Muscle of leg (tissue), 11 donors: ENCODE data around the gene EXOSC2. TPM values are rescaled to one million over a fixed set of nuclear protein-coding genes. Genes with fewer than 3 reads are reported as not detected.
"Not testable (repeated sequence)": the region's sequence is repeated elsewhere in the genome, so short reads cannot be mapped to it uniquely, and the experiment has no call there.

Experiments used
- DNase-seq: peaks from one replicate; pipeline ENCODE4 v3.0.0; 2013
- H3K27ac ChIP-seq: one replicate; pipeline ENCODE4 v1.5.1; 2013; ENCODE audit warnings: mild to moderate bottlenecking, low read length, control low read depth
- H3K27me3 ChIP-seq: one replicate; pipeline ENCODE4 v1.6.1; 2013; ENCODE audit warnings: low read length; ENCODE audit not compliant: control insufficient read depth, insufficient read depth
- H3K36me3 ChIP-seq: one replicate; pipeline ENCODE4 v1.6.1; 2013; ENCODE audit warnings: low read length; ENCODE audit not compliant: control insufficient read depth, insufficient read depth
- H3K4me1 ChIP-seq: one replicate; pipeline ENCODE4 v1.6.1; 2013; ENCODE audit warnings: low read length; ENCODE audit not compliant: control insufficient read depth, insufficient read depth
- H3K4me3 ChIP-seq: one replicate; pipeline ENCODE4 v1.5.1; 2013; ENCODE audit warnings: low read length, control low read depth
- H3K9me3 ChIP-seq: replicated peaks from 2 replicates; pipeline ENCODE4 v1.6.1; 2013; ENCODE audit warnings: low read depth, low read length; ENCODE audit not compliant: control insufficient read depth
- WGBS: methylation state at CpG from one replicate; pipeline ENCODE4 v1.1.5; 2013; ENCODE audit warnings: missing lambda C conversion rate; ENCODE audit not compliant: insufficient coverage; 5-methylcytosine and 5-hydroxymethylcytosine counted together
- polyA plus RNA-seq, 8 donors: library from polyadenylated mRNA; unstranded; fragments of 120-200 nt; gene quantifications; one replicate each; pipeline versions ENCODE4 v1.2.1 to v1.2.3, GENCODE V29; 2013; ENCODE audit warnings: inconsistent platforms in 1 of 8, low replicate concordance in 1 of 8; ENCODE audit not compliant: insufficient read length in 8 of 8, insufficient read depth in 1 of 8
- total RNA-seq: library from RNA; stranded (reverse); fragments of 120-200 nt; gene quantifications from one replicate; pipeline ENCODE4 v1.2.4, GENCODE V29; 2013

The EXOSC2 gene
- total and polyA plus RNA-seq, 9 donors, result 22.9 to 30.3 (median 25.6) TPM

- peaks cover 12% of the 10 kb centered on the region for H3K4me1 ChIP-seq
- no peaks in the 10 kb centered on the region for H3K36me3 ChIP-seq
- no peak for DNase-seq
- H3K27ac ChIP-seq, result no peak overlapping the region
- WGBS, result under 1% methylated on average over 38 of the region's 45 CpGs
- peaks cover 4% of the 10 kb centered on the region for H3K9me3 ChIP-seq
- H3K27me3 ChIP-seq, result peaks cover 52% of the 10 kb centered on the region
- H3K4me3 ChIP-seq, result peak overlapping the region; percentile 34
Observed at GRCh38 chr9:130681769-130682420, 11.7 kb upstream of the EXOSC2 start.

- peaks cover 4% of the 10 kb centered on the region for H3K9me3 ChIP-seq
- H3K4me1 ChIP-seq, result peaks cover 12% of the 10 kb centered on the region
- H3K36me3 ChIP-seq, result no peaks in the 10 kb centered on the region
- peak; percentile 68 for DNase-seq
- peak overlapping the region; percentile 34 for H3K4me3 ChIP-seq
- 9% methylated on average over 9 of the region's 22 CpGs for WGBS
- H3K27ac ChIP-seq, result no peak overlapping the region
- H3K27me3 ChIP-seq, result peaks cover 46% of the 10 kb centered on the region
Observed at GRCh38 chr9:130682421-130683121, 11.0 kb upstream of the EXOSC2 start.

GRCh38 chr9:130685104-130685503 lies 8.5 kb upstream of the EXOSC2 start:
- Histone ChIP-seq H3K9me3 (peaks cover 4% of the 10 kb centered on the region), H3K27ac (no peak overlapping the region)

GRCh38 chr9:130685945-130686344 lies 7.6 kb upstream of the EXOSC2 start:
- H3K9me3 ChIP-seq, H3K36me3 ChIP-seq, H3K4me3 ChIP-seq, DNase-seq, H3K4me1 ChIP-seq, H3K27ac ChIP-seq: not testable (repeated sequence)
- H3K27me3 ChIP-seq, result peaks cover 23% of the 10 kb centered on the region
- WGBS, result no CpG with 5 or more reads among the region's 11 CpGs

More at GRCh38 chr9:130685104-130685503, 8.5 kb upstream of the EXOSC2 start:
- H3K36me3 ChIP-seq, result no peaks in the 10 kb centered on the region
- H3K4me3 ChIP-seq, result no peak overlapping the region
- no peak for DNase-seq
- H3K27me3 ChIP-seq, result peaks cover 29% of the 10 kb centered on the region
- H3K4me1 ChIP-seq, result peaks cover 12% of the 10 kb centered on the region

DNA sequence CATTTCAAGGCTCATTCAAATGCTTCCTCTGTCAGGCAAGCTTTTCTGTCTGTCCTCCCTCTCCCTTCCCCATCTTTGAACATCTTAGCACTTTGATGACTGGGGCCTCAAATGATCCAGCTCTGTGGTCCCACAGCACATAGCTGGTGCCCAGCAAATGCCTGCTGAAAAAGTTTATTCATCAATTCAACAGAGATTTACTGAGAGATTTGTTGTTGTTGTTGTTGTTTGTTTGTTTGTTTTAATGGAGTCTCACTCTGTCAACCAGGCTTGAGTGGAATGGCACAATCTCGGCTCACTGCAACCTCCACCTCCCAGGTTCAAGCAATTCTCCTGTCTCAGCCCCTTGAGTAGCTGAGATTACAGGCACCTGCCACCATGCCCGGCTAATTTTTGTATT lies 6.0 kb upstream of the EXOSC2 start:
- Histone ChIP-seq H3K9me3 (peaks cover 4% of the 10 kb centered on the region), H3K4me1 (peaks cover 6% of the 10 kb centered on the region), H3K27me3 (peaks cover 11% of the 10 kb centered on the region), H3K4me3 (no peak overlapping the region), H3K36me3 (no peaks in the 10 kb centered on the region), H3K27ac (no peak overlapping the region)
- WGBS, result no CpG with 5 or more reads among the region's 2 CpGs
- no peak for DNase-seq

DNA sequence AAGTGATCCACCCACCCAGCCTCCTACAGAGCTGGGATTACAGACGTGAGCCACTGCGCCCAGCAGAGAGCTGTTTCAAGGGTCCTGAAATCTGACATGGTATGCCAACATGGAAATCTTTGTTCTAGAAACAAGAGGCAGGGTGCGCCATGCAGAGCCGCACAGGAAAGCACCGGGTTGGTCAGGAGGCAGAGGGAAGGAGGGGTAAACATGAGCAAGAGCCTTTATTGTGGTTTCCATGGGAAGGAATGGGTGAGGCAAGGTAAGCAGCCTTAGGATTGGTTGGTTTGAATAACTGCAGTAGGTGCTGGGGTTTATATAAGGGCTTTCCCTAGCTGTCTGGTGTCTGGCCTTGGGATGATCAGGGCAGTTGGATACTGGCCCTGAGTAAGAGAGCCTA lies 5.5 kb upstream of the EXOSC2 start:
- Histone ChIP-seq H3K27ac (no peak overlapping the region), H3K9me3 (peaks cover 4% of the 10 kb centered on the region), H3K4me1 (peaks cover 6% of the 10 kb centered on the region), H3K36me3 (no peaks in the 10 kb centered on the region), H3K4me3 (no peak overlapping the region), H3K27me3 (peaks cover 11% of the 10 kb centered on the region)
- DNase-seq, result no peak
- WGBS, result 74% methylated on average over 5 of the region's 5 CpGs

- H3K4me3 ChIP-seq, result no peak overlapping the region
- H3K36me3 ChIP-seq, result no peaks in the 10 kb centered on the region
- H3K4me1 ChIP-seq, result peaks cover 12% of the 10 kb centered on the region
- H3K27ac ChIP-seq, result no peak overlapping the region
- H3K27me3 ChIP-seq, result peaks cover 8% of the 10 kb centered on the region
- no CpG with 5 or more reads among the region's 1 CpG for WGBS
- peaks cover 4% of the 10 kb centered on the region for H3K9me3 ChIP-seq
- DNase-seq, result no peak
Observed at GRCh38 chr9:130689572-130689936, 4.0 kb upstream of the EXOSC2 start.

DNA sequence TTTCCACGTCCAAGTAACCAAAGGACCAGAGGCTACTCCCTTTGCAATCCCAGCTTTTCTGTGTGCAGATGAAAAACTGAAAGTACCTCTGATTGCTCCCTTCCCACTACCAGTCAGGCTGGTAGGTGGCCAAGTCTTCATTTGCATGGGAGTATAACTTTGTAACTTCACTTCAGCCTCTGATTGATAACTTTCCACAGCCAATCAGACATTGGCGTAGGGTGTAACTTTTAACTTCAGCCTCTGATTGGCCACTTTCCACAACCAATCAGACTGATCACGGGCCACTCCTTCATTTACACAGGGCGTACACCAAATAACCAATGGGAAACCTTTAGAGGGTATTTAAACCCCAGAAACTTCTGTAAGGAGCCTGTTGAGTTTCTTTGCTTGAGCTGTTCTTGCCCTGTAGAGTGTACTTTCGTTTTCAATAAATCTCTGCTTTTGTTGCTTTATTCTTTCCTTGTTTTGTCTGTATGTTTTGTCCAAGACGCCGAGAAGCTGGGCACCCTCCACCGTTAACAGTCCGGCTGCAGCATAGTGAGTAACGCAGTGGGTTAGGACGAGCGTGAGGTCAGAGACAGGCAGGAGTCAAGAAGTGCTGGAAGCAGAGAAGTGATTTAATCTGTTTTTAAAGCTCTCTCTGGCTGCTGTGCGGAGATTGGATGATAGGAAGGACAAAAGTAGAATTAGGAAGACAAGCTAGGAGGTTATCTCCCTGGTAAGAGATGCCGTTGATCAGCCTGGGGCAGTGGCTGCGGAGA lies 3.5 kb upstream of the EXOSC2 start:
- Histone ChIP-seq H3K9me3 (no peaks in the 10 kb centered on the region), H3K36me3 (peaks cover 3% of the 10 kb centered on the region), H3K27ac (no peak overlapping the region), H3K27me3 (peaks cover 8% of the 10 kb centered on the region), H3K4me1 (peaks cover 17% of the 10 kb centered on the region), H3K4me3 (peak overlapping the region; percentile 11)
- peak; percentile 95 for DNase-seq
- 76% methylated on average over 11 of the region's 15 CpGs for WGBS

DNA sequence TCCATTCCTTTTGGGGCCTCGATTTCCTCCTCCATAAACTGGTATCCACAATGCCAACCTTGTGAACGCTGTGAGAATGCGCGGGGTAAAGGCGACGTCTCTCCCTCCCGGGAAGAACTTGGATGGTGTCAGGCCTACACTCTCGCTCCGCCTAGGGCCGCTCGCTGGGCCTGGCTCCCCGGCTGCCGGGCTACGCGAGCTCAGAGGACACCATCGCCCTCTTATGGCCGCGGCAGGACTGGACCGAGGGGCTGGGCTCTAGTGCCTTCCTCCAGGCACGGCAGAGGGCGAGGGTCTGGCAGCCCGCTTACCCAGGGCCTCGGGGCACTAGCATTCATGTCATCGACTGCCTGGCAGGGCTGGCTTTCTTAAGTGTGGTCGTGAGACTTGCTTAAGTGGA lies 1.3 kb upstream of the EXOSC2 start:
- Histone ChIP-seq H3K27ac (no peak overlapping the region), H3K9me3 (no peaks in the 10 kb centered on the region), H3K4me3 (no peak overlapping the region), H3K4me1 (peaks cover 19% of the 10 kb centered on the region), H3K27me3 (peaks cover 6% of the 10 kb centered on the region), H3K36me3 (peaks cover 25% of the 10 kb centered on the region)
- WGBS, result 30% methylated on average over 25 of the region's 25 CpGs
- peak; percentile 48 for DNase-seq

DNA sequence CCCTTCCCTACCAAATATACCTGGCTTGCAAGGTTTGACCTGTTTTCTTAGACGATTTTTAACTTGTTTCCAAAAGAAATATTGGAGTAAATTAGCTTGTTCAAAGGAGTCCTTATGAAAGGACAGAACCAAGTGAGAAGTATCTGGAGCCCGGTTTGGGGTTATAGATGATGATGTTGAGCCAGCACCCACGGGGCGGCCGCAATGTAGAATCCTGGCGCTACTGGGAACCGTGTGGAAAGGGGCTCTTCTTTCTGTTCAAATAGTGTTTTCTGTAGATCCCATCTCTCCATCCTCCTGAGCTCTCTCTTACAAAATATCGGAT lies 517 bp upstream of the EXOSC2 start:
- no peak for DNase-seq
- peaks cover 19% of the 10 kb centered on the region for H3K4me1 ChIP-seq
- H3K9me3 ChIP-seq, result no peaks in the 10 kb centered on the region
- H3K27ac ChIP-seq, result peak overlapping the region; percentile 49
- peaks cover 30% of the 10 kb centered on the region for H3K36me3 ChIP-seq
- H3K27me3 ChIP-seq, result peaks cover 3% of the 10 kb centered on the region
- H3K4me3 ChIP-seq, result peak overlapping the region; percentile 59
- WGBS, result no CpG with 5 or more reads among the region's 8 CpGs
